NCI-H510A treated with DMSO at 0.1 percent for 48 hours (cell line): ENCODE data around the gene ILRUN.
"Not testable (repeated sequence)": the region's sequence is repeated elsewhere in the genome, so short reads cannot be mapped to it uniquely, and the experiment has no call there.

Experiments used
- DNase-seq: peaks from one replicate; lab custom pipeline; 2025; lab: John Stamatoyannopoulos, UW

Gene ILRUN

GRCh38 chr6:34696739-34697543, at the start of gene ILRUN:
Gene ILRUN, minus strand, starts transcription at chr6:34696767. Its CDS starts 164 bp downstream, at chr6:34696603.
- DNase-seq = peak; percentile 93

GRCh38 chr6:34745277-34746103, 48.9 kb upstream of the ILRUN start:
- DNase-seq = peak; percentile 96

GRCh38 chr6:34744294-34744647, 47.7 kb upstream of the ILRUN start:
- not testable (repeated sequence) for DNase-seq

- no peak for DNase-seq
Measured at GRCh38 chr6:34743625-34744293, 47.2 kb upstream of the ILRUN start.

DNA sequence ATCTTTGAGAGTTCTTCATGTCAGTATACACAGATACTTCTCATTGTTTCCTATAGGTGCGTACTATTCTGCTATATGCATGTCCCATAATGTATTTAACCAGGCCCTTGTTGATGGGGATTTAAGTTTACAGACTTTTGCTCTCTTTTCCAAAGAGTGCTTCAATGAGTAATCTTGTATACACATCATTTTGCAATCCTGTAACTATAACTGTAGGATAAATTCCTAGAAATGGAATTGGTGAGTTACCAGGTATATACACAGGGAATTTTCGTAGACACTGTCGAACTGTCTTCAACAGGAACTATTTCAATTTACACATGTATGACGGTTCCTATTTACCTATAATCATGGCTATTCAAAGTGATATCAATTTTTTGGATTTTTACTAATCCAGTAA, 45.5 kb upstream of the ILRUN start:
- no peak for DNase-seq

- DNase-seq = no peak
Measured at GRCh38 chr6:34736823-34737222, 40.3 kb upstream of the ILRUN start.

DNA sequence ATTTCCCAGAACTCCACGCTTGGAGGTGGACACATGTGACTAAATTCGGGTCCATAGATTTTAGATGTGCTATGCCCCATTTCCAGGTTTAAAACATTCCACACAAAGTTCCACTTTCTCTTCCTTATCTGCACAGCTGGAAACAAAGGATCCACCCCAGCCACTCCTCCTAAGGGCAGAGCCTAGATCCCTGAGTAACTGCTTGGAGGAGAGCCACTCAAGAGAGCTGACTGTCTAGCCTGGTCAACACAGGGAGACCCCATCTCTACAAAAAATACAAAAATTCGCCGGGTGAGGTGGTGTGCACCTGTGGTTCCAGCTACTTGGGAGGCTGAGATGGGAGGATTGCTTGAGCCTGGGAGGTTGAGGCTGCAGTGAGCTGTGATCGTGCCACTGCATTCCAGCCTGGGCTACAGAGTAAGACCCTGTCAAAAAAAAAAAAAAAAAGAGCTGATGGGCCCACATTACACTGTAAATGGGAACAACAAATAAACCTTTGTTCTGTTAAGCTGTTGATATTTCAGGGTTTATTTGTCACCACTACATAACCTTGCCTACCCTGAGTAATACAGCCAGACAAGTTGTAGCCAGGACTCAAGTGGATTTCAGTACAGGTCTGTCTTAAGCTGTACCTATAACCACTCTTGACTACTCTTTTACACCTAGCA, 35.0 kb upstream of the ILRUN start:
- DNase-seq = no peak

- DNase-seq = no peak
Measured at GRCh38 chr6:34729631-34730470, 33.3 kb upstream of the ILRUN start.

GRCh38 chr6:34726055-34726454, 29.5 kb upstream of the ILRUN start:
- DNase-seq = no peak

GRCh38 chr6:34723203-34723602, 26.6 kb upstream of the ILRUN start:
- no peak for DNase-seq

- no peak for DNase-seq
Measured at GRCh38 chr6:34722451-34722850, 25.9 kb upstream of the ILRUN start.

- DNase-seq = not testable (repeated sequence)
Measured at GRCh38 chr6:34720160-34720559, 23.6 kb upstream of the ILRUN start.

- DNase-seq = not testable (repeated sequence)
Measured at GRCh38 chr6:34719646-34720045, 23.1 kb upstream of the ILRUN start.

DNA sequence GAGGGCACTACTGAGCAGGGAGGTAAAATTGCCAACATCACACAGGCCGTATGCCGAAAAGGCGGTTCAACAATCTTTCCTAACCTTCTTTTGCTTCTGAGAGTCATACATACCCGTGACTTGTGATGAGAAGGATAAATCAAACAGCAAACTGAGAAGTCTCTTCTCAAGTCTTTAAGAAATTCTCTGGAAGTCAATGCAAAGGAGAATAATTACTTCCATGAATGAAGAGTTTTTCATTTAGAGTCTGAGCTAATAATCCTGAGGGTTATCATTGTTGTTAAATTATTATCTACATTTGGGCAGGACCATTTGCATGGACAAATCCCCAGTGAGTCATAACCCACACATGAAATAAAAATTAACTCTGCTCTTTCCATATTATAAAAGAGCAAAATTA, 22.4 kb upstream of the ILRUN start:
- no peak for DNase-seq

- DNase-seq = no peak
Measured at GRCh38 chr6:34717466-34717865, 20.9 kb upstream of the ILRUN start.

- DNase-seq = no peak
Measured at GRCh38 chr6:34714663-34715062, 18.1 kb upstream of the ILRUN start.

DNA sequence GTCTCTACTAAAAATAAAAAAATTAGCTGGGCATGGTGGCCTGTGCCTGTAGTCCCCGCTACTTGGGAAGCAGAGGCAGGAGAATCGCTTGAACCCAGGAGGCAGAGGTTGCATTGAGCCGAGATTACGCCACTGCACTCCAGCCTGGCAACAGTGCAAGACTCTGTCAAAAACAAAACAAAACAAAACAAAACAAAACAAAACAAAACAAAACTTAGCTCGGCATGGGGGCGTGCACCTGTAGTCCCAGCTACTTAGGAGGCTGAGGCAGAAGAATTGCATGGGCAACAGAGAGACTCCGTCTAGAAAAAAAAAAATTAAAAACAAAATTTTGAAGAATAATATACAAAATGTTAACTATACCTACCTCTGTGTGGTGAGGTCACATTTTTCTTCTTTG, 16.3 kb upstream of the ILRUN start:
- not testable (repeated sequence) for DNase-seq

- no peak for DNase-seq
Measured at GRCh38 chr6:34709386-34709785, 12.8 kb upstream of the ILRUN start.

- DNase-seq = no peak
Measured at GRCh38 chr6:34705241-34705640, 8.7 kb upstream of the ILRUN start.

GRCh38 chr6:34701199-34701598, 4.6 kb upstream of the ILRUN start:
- DNase-seq = no peak

- no peak for DNase-seq
Measured at GRCh38 chr6:34697904-34698559, 1.5 kb upstream of the ILRUN start.
